Endothelial cell of umbilical vein (primary cell): ENCODE results near the gene SPPL3.

Source experiments
- CTCF ChIP-seq, 2 donors: IDR thresholded peaks; 1 replicate in 1 of 2; 2 replicates in 1 of 2; pipeline ENCODE4 v1.5.1; 2011; ENCODE audit warnings: low read length in 2 of 2, mild to moderate bottlenecking in 2 of 2, moderate library complexity in 2 of 2, control low read depth in 1 of 2, inconsistent platforms in 1 of 2, low read depth in 1 of 2; ENCODE audit not compliant: insufficient read depth in 1 of 2; ENCODE audit errors: extremely low read depth in 1 of 2
- EZH2 ChIP-seq: IDR thresholded peaks from 2 replicates; pipeline ENCODE4 v1.6.1; 2012; ENCODE audit warnings: borderline replicate concordance, low read depth, mild to moderate bottlenecking, moderate library complexity, low read length, inconsistent platforms; ENCODE audit not compliant: severe bottlenecking
- FOS ChIP-seq: IDR thresholded peaks from 2 replicates; pipeline ENCODE4 v1.6.1; 2011; ENCODE audit warnings: mild to moderate bottlenecking, low read length, moderate library complexity, borderline replicate concordance; ENCODE audit not compliant: insufficient read depth
- GATA2 ChIP-seq: IDR thresholded peaks from 2 replicates; pipeline ENCODE4 v1.7.0; 2011; ENCODE audit warnings: low read depth, mild to moderate bottlenecking, moderate library complexity, mixed read lengths, low read length; ENCODE audit not compliant: insufficient read length, insufficient read depth
- MYC ChIP-seq: IDR thresholded peaks from one replicate; pipeline ENCODE4 v1.6.1; 2011; ENCODE audit warnings: mild to moderate bottlenecking, low read depth, low read length
- POLR2A ChIP-seq: IDR thresholded peaks from 2 replicates; pipeline ENCODE4 v1.6.1; 2012; ENCODE audit warnings: low read depth, mild to moderate bottlenecking, control low read depth, low read length
- POLR2AphosphoS5 ChIP-seq: IDR thresholded peaks from 2 replicates; pipeline ENCODE4 v1.6.1; 2012; ENCODE audit warnings: low read depth, mild to moderate bottlenecking, control low read depth, low read length, moderate library complexity; ENCODE audit not compliant: insufficient read depth
- TF ChIP-seq, protein P1 (sequence below): IDR thresholded peaks from 2 replicates; pipeline ENCODE4 v1.6.1; 2011; ENCODE audit not compliant: insufficient read depth, insufficient read length

DNA sequence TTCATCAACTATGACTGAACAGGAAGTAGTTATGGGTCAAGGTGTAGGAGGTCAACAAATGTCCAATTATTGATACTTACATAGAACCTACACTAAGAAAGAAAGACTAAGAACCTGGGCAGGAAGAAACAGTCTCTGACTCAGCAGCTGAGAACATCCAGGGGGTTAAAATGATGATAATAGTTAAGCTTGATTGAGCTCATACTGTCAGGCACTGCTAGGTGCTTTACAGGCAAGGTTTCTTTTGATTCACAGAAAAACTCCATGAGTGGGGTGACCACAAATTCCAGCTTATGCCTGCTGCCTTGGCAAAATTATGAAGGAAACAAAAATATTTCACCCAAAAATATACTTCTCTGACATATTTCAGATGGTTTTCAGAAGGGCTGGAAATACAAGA, 103.5 kb downstream of the SPPL3 start:
- TF ChIP-seq POLR2AphosphoS5 (no peak), EZH2 (no peak), CTCF (IDR thresholded peaks at IDR 0.05; ENCODE audit: extremely low read depth in 1 of 2, insufficient read depth in 1 of 2, low read depth in 1 of 2, low read length in 2 of 2) (no peak), FOS (no peak), POLR2A (no peak), GATA2 (no peak), MYC (no peak)
- TF ChIP-seq, protein P1, sequence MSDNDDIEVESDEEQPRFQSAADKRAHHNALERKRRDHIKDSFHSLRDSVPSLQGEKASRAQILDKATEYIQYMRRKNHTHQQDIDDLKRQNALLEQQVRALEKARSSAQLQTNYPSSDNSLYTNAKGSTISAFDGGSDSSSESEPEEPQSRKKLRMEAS: no peak
